Right ventricle myocardium inferior (tissue), 1 donor: ENCODE measurements around the gene ALB. TPM values are rescaled to one million over a fixed set of nuclear protein-coding genes. Genes with fewer than 3 reads are reported as not detected.

ENCODE experiments used
- ATAC-seq: fragments of 200-7000 bp; cut with Tn5 transposase; one replicate; pipeline ENCODE4 v1.9.1; 2020; ENCODE audit warnings: mild to moderate bottlenecking, moderate library complexity
- DNase-seq: peaks from one replicate; pipeline ENCODE4 v3.0.0; 2021; ENCODE audit errors: missing footprints
- intact Hi-C: fragments of 100-400 bp; cut with DNase I; formaldehyde crosslinking; loops from one replicate; pipeline ENCODE4 v1.11.0; 2022
- total RNA-seq: library from RNA; stranded (reverse); fragmentation: NEBNext Ultra II Directional; extraction: Animal tissue kit (Norgen Biotek cat#: 25700); gene quantifications from one replicate; pipeline ENCODE4 v1.2.1, GENCODE V29; 2021
- donor health status: DM: no; HTN: yes; CAD: no; lungs with severe emphysema.

Gene ALB
- total RNA-seq, 1 donor from 2014 or later = not detected

- ATAC-seq = no peak
- no peak for DNase-seq
- intact Hi-C loops = no loop called here
These were observed 18.3 kb downstream of the ALB start for GRCh38 chr4:73422458-73422752.

GRCh38 chr4:73423184-73423583 is 19.1 kb downstream of the ALB start:
- DNase-seq = no peak
- ATAC-seq = no peak
- intact Hi-C loops = no loop called here

- DNase-seq (no peak), ATAC-seq (no peak)
These were observed 22.6 kb downstream of the ALB start for GRCh38 chr4:73426666-73427065.

GRCh38 chr4:73429118-73429517 is 25.0 kb downstream of the ALB start:
- intact Hi-C loops = no loop called here
- no peak for DNase-seq
- ATAC-seq = no peak

More at GRCh38 chr4:73426666-73427065, 22.6 kb downstream of the ALB start:
- intact Hi-C loops = no loop called here

- no peak for ATAC-seq
- intact Hi-C loops = no loop called here
These were observed 25.9 kb downstream of the ALB start for GRCh38 chr4:73429826-73430587.

GRCh38 chr4:73431813-73432168 is 27.7 kb downstream of the ALB start:
- no peak for ATAC-seq
- DNase-seq = no peak
- intact Hi-C loops = no loop called here

More at GRCh38 chr4:73429826-73430587, 25.9 kb downstream of the ALB start:
- no peak for DNase-seq

GRCh38 chr4:73432169-73433000 is 28.3 kb downstream of the ALB start:
- DNase-seq = no peak
- intact Hi-C loops = no loop called here
- no peak for ATAC-seq

- intact Hi-C loops = no loop called here
- ATAC-seq (no peak), DNase-seq (no peak)
These were observed 29.1 kb downstream of the ALB start for GRCh38 chr4:73433140-73433539.

- intact Hi-C loops = no loop called here
- no peak for ATAC-seq
These were observed 30.2 kb downstream of the ALB start for GRCh38 chr4:73434311-73434710.

GRCh38 chr4:73435984-73436383 is 31.9 kb downstream of the ALB start, which contains the start of gene AFP:
TSS of gene AFP (plus strand) at chr4:73436221. CDS start at chr4:73436263, 42 bp downstream.
- ATAC-seq (no peak), DNase-seq (no peak)
- intact Hi-C loops = no loop called here

More at GRCh38 chr4:73434311-73434710, 30.2 kb downstream of the ALB start:
- DNase-seq = no peak

- intact Hi-C loops = no loop called here
- DNase-seq (no peak), ATAC-seq (no peak)
These were observed 32.8 kb downstream of the ALB start for GRCh38 chr4:73436674-73437557.

- intact Hi-C loops = no loop called here
- DNase-seq (no peak), ATAC-seq (no peak)
These were observed 33.5 kb downstream of the ALB start for GRCh38 chr4:73437558-73437956.

- intact Hi-C loops = no loop called here
- DNase-seq (no peak), ATAC-seq (no peak)
These were observed 34.0 kb downstream of the ALB start for GRCh38 chr4:73438048-73438447.

GRCh38 chr4:73438582-73439215 is 34.6 kb downstream of the ALB start:
- ATAC-seq (no peak), DNase-seq (no peak)
- intact Hi-C loops = no loop called here

- intact Hi-C loops = no loop called here
- ATAC-seq (no peak), DNase-seq (no peak)
These were observed 35.4 kb downstream of the ALB start for GRCh38 chr4:73439445-73439844.

GRCh38 chr4:73439991-73440390 is 35.9 kb downstream of the ALB start:
- no peak for ATAC-seq
- intact Hi-C loops = no loop called here

GRCh38 chr4:73440653-73441052 is 36.6 kb downstream of the ALB start:
- intact Hi-C loops = no loop called here
- no peak for ATAC-seq
- DNase-seq = no peak

More at GRCh38 chr4:73439991-73440390, 35.9 kb downstream of the ALB start:
- no peak for DNase-seq

- no peak for DNase-seq
- no peak for ATAC-seq
- intact Hi-C loops = no loop called here
These were observed 38.2 kb downstream of the ALB start for GRCh38 chr4:73442275-73442674.

GRCh38 chr4:73443224-73443623 is 39.1 kb downstream of the ALB start:
- DNase-seq = no peak
- ATAC-seq = no peak
- intact Hi-C loops = no loop called here
